Measurements from ENCODE around the gene KLHL30.

KLHL30 gene

DNA sequence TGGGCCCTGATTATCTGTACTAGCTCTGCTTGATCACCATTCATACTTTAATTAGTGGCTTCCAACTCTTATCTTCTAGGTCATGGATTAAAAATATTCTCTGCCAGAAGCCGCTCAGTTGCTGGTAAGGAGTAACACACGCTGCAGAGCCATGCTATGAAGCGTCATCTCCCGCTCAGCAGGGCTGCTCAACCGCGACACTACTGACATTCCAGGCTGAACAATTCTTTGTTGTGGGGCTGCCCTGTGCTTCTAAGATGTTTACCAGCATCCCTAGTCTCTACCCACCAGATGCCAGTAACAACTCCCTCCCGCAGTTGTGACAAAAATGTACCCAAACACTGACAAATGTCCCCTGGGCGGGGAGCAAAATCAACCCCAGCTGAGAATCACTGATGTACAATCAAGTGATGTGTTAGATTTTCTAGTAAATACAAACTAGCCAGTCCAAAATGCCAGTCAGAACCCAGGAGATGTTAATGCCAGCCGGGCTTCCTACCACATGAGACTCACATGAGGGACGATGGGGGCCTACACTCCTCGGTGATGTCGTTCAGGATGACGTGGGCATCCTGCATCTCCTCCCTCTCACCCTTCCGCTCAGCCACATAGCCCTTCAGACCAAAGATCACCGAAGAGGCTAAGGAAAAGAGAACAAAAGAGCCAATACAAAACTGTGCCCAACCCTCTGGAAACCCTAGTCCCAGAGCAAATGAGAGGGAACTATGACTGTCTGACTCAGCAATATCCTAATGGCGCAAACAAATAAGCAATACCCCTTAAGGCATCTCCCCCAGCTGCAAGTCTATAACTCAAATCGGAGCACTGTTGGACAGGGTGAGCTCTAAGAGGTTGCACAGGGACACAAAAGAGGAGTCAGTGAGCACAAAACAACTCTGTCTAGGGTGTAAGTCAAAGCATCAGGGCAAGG, 49.4 kb downstream of the KLHL30 start:
- DNase-seq, result peak; percentile 19

DNA sequence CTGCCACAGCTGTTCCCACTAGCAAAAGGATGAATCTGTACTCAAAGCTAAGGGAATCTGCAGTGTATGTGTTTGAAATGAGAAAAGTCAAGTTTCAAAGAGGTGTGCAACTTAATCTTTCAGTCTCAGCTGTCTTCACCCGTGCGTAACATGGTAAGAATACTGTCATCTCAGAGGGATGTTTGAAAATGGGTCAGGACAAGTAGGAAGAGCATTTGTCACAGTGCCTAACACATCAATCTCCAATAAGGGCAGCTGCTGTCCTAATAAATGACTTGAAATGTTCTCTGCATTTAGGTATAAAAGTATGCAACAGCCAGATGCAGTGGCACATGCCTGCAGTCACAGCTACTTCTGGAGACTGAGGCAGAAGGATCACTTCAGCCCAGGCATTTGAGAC, 52.0 kb downstream of the KLHL30 start:
- no peak for DNase-seq
